Epithelial cell of esophagus (primary cell): Measurements from ENCODE around the gene LILRA6.
"Not testable (repeated sequence)": the region's sequence is repeated elsewhere in the genome, so short reads cannot be mapped to it uniquely, and the experiment has no call there.

Experiments used
- DNase-seq: peaks from one replicate; pipeline ENCODE4 v3.0.0; 2010; ENCODE audit warnings: low read depth
- H3K4me3 ChIP-seq: 2 replicates; pipeline ENCODE4 v1.5.1; 2011; ENCODE audit warnings: mild to moderate bottlenecking, low read length, control low read depth
- CTCF ChIP-seq: IDR thresholded peaks from 2 replicates; pipeline ENCODE4 v1.5.1; 2011; ENCODE audit warnings: low read depth, mild to moderate bottlenecking, low read length, control low read depth, inconsistent platforms; ENCODE audit not compliant: insufficient read depth; ENCODE audit errors: missing control alignments

The LILRA6 gene

GRCh38 chr19:54201172-54201701, 41.4 kb downstream of the LILRA6 start:
- TF ChIP-seq CTCF, result no peak
- no peak for DNase-seq
- H3K4me3 ChIP-seq, result peak overlapping the region; percentile 91

- no peak for TF ChIP-seq CTCF
- no peak overlapping the region for H3K4me3 ChIP-seq
- no peak for DNase-seq
Measured at GRCh38 chr19:54199401-54199800, 43.2 kb downstream of the LILRA6 start.

GRCh38 chr19:54197121-54197520, 45.5 kb downstream of the LILRA6 start:
- no peak for TF ChIP-seq CTCF
- H3K4me3 ChIP-seq, result no peak overlapping the region
- no peak for DNase-seq

- no peak overlapping the region for H3K4me3 ChIP-seq
- DNase-seq, result no peak
- no peak for TF ChIP-seq CTCF
Measured at GRCh38 chr19:54196536-54196935, 46.1 kb downstream of the LILRA6 start.

- DNase-seq, H3K4me3 ChIP-seq: not testable (repeated sequence)
Measured at GRCh38 chr19:54194463-54194862, 48.1 kb downstream of the LILRA6 start.

GRCh38 chr19:54193011-54193410, 49.6 kb downstream of the LILRA6 start:
- no peak for TF ChIP-seq CTCF
- H3K4me3 ChIP-seq, result no peak overlapping the region
- no peak for DNase-seq

- no peak for DNase-seq
- TF ChIP-seq CTCF, result no peak
- peak overlapping the region; percentile 76 for H3K4me3 ChIP-seq
Measured at GRCh38 chr19:54191811-54192453, 50.7 kb downstream of the LILRA6 start.
